ENCODE measurements around the gene ERN1. TPM values are rescaled to one million over a fixed set of nuclear protein-coding genes. Genes with fewer than 3 reads are reported as not detected.

ERN1 gene
- total RNA-seq, 2 experiments from 2014 or later, result 45.3 to 47.7 TPM

DNA sequence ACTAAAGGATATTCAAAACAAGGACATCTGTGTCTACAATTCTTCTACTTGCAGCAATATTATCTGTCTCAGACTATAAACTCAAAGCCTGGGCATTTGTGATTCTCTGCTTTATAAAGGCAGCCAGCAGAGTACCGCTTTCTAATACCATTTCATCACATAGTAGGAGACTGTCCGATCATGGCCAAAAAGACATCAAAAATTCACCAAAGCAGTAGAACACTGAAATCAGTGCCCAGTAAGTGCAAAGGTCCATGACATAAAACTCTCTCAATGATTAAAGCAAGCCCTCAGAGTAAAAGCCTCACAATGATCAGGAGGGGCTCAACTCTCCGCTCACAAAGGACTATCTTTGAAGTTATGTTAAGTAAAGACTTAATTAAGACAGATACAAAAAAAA is 23.0 kb downstream of the ERN1 start:
- intact Hi-C loops (cut with micrococcal nuclease), result no loop called here
- ChIA-PET CTCF (interaction anchor here (0.6 kb wide), 1 partner anchor 43 kb away, joined by 3 read pairs; no protein-coding TSS in a partner anchor), POLR2A (interaction anchor here (0.6 to 1.0 kb wide), 3 partner anchors 14 to 24 kb away, joined by 3 to 5 read pairs (median 3); no protein-coding TSS in a partner anchor)
- peaks cover 13% of the 10 kb centered on the region for H3K36me3 Mint-ChIP-seq
- H3K4me1 Mint-ChIP-seq (ENCODE audit: low read depth), result peaks cover 72% of the 10 kb centered on the region
- H3K27me3 Mint-ChIP-seq, result no peaks in the 10 kb centered on the region
- no peak for DNase-seq
- no peaks in the 10 kb centered on the region for H3K9me3 Mint-ChIP-seq
- no peak overlapping the region for H3K4me3 Mint-ChIP-seq
- H3K27ac Mint-ChIP-seq, result peak overlapping the region; percentile 44

DNA sequence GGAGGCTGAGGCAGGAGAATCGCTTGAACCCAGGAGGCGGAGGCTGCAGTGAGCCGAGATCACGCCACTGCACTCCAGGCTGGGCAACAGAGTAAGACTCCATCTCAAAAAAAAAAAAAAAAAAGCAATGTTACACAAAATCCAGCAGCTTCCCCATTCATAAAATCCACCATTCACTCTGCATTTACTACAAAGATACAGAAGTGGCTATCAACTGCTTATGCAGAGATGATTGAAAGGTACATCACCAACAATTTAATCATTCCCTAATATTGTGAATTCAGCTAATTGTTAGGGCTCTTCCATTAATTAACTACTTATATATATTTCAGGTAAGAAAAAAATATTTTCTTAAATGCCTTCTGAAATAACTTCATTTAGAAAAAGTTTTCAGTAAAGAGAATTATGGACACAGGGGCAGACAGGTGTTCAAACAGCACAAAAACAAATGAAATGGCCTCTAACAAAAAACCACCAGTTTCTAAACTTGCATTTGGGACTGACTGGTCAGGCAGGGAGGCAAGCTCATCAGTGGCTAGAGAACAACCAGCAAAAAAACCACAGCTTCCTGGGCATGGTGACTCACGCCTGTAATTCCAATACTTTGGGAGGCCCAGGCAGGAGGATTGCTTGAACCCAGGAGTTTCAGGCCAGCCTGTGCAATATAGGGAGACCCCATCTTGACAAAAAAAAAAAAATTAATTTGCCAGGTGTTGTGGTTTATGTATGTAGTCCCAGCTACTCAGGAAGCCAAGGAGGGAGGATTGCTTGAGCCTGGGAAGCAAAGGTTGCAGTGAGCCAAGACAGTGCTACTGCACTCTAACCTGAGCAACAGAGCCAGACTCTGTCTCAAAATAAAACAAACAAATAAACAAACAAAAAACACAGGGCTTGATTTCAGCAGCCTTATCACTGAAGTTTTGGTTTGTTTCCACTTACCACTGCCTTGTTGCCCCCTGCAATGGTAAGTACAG is 26.3 kb downstream of the ERN1 start:
- ChIA-PET POLR2A (interaction anchor here (0.7 to 1.3 kb wide), 5 partner anchors 9 to 114 kb away, joined by 3 to 4 read pairs (median 3); no protein-coding TSS in a partner anchor), CTCF (interaction anchor here (1.0 to 1.5 kb wide), 3 partner anchors 43 to 157 kb away, joined by 3 to 5 read pairs (median 4); no protein-coding TSS in a partner anchor)
- H3K27ac Mint-ChIP-seq, result peak overlapping the region; percentile 38
- H3K27me3 Mint-ChIP-seq, result no peaks in the 10 kb centered on the region
- no peaks in the 10 kb centered on the region for H3K9me3 Mint-ChIP-seq
- H3K4me3 Mint-ChIP-seq, result no peak overlapping the region
- DNase-seq, result no peak
- H3K4me1 Mint-ChIP-seq (ENCODE audit: low read depth), result peaks cover 65% of the 10 kb centered on the region
- peaks cover 11% of the 10 kb centered on the region for H3K36me3 Mint-ChIP-seq
- intact Hi-C loops (cut with micrococcal nuclease), result no loop called here

DNA sequence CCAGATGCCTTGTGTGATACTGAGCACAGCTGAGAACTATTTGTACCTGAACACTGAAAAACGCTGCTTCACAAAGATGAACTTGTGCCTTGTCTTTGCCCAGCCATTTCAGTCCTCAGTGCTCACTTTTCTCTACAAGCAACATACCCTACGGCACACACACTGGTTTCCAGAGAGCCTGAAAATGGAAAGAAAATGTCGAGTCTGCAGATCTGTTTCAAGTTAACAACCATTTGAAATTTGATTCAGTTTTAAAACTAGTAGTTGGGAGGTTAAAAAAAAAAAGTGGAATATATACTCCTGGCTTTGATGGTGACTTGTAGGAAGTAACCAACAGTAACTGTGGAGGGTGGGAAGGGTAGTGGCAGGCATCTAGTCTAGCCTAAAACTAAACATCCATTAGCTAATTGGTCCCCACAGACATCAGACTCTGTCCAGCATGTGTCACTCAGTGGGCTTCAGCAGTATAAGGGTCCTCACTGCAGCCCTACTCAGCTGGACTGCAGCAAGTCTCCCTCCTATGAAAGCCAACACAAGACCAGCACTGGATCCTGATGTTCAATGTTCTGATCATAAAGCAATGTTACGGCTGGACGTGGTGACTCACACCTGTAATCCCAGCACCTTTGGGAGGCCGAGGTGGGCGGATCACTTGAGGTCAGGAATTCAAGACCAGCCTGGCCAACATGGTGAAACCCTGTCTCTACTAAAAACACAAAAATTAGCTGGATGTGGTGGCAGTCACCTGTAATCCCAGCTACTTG is 27.1 kb downstream of the ERN1 start:
- POLR2A ChIA-PET, result interaction anchor here (0.9 to 1.3 kb wide), 3 partner anchors 8 to 19 kb away, joined by 3 to 4 read pairs (median 3); no protein-coding TSS in a partner anchor
- CTCF ChIA-PET, result interaction anchor here (1.2 to 1.6 kb wide), 2 partner anchors 31 to 156 kb away, joined by 5 to 6 read pairs; no protein-coding TSS in a partner anchor
- intact Hi-C loops (cut with micrococcal nuclease), result no loop called here
- H3K27me3 Mint-ChIP-seq, result no peaks in the 10 kb centered on the region
- DNase-seq, result no peak
- no peak overlapping the region for H3K4me3 Mint-ChIP-seq
- H3K9me3 Mint-ChIP-seq, result no peaks in the 10 kb centered on the region
- H3K36me3 Mint-ChIP-seq, result peaks cover 15% of the 10 kb centered on the region
- H3K4me1 Mint-ChIP-seq (ENCODE audit: low read depth), result peaks cover 63% of the 10 kb centered on the region
- H3K27ac Mint-ChIP-seq, result peak overlapping the region; percentile 45

DNA sequence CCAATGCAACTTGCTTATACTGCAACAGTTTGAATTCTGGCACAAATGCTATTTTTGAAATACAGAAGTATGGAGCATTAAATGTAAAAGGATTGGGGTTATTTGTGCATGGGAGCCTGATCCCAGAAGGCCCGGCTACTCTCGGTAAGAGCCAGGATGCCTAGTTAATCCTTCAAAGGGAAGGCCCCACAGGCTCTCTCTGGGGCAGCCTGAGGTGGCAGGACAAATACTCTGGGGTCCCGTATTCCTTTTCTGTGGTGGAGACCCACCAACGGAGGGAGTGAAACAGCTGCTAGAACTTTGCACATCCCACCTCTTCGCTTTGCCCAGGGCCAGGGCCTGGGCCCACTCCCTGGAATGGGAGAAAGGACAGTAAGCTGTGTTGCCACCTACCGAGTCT is 30.4 kb downstream of the ERN1 start:
- POLR2A ChIA-PET, result no interaction called here
- Mint-ChIP-seq H3K27me3 (no peaks in the 10 kb centered on the region), H3K36me3 (peaks cover 30% of the 10 kb centered on the region), H3K9me3 (no peaks in the 10 kb centered on the region), H3K4me1 (ENCODE audit: low read depth) (peaks cover 69% of the 10 kb centered on the region), H3K4me3 (no peak overlapping the region), H3K27ac (no peak overlapping the region)
- DNase-seq, result no peak
- CTCF ChIA-PET, result interaction anchor here (1.4 kb wide), 1 partner anchor 34 kb away, joined by 3 read pairs; no protein-coding TSS in a partner anchor
- intact Hi-C loops (cut with micrococcal nuclease), result no loop called here

DNA sequence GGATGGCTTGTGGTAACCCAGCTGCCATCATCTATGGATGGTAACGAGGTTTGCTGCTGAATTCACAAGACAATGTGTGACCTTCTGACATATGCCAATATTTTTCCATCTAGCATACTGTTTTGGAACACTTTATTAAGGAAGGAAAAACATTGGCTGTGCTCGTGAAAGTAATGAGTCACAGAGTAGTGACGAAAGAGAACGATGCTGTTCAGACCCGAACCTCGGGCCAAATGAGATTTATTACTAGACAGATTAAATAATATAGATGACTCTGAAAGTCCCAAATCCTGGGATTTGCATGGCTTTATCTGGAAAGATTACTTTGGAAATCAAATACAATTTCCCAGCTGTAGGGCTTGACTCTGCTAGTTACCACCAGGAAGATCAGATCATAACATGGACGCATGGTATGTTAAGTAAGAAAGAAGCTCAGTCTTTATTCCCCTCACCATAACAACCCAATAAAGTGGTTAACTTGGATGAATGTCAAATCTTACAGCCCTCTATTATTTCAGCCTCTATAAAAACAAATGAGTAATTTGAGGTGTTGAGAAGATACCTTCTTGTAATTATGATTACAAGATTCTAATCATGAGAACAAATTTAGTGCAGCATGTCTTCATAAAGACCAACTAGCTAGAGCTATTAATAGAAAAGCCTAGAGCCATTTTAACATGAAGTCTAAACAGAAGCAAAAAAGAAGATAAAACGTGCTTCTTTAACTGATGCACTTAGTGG is 32.6 kb downstream of the ERN1 start:
- H3K4me3 Mint-ChIP-seq, result no peak overlapping the region
- peaks cover 74% of the 10 kb centered on the region for H3K4me1 Mint-ChIP-seq (ENCODE audit: low read depth)
- ChIA-PET CTCF (interaction anchor here (0.6 to 0.7 kb wide), 3 partner anchors 9 to 36 kb away, joined by 3 to 4 read pairs (median 4); no protein-coding TSS in a partner anchor), POLR2A (no interaction called here)
- peak overlapping the region; percentile 13 for H3K27ac Mint-ChIP-seq
- intact Hi-C loops (cut with micrococcal nuclease), result no loop called here
- no peaks in the 10 kb centered on the region for H3K27me3 Mint-ChIP-seq
- no peaks in the 10 kb centered on the region for H3K9me3 Mint-ChIP-seq
- H3K36me3 Mint-ChIP-seq, result peaks cover 32% of the 10 kb centered on the region
- no peak for DNase-seq

DNA sequence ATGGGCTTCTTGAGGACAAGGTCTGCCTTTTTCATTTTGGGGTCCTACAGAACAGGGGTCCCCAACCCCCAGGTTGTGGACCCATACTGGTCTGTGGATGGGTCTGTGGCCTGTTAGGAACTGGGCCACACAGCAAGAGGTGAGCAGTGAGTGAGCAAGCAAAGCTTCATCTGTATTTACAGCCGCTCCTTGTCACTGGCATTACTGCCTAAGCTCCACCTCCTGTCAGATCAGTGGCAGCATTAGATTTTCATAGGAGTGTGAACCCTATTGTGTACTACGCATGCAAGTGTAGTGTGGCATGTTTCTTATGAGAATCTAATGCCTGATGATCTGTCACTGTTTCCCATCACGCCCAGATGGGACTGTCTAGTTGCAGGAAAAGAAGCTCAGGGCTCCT is 33.9 kb downstream of the ERN1 start:
- DNase-seq, result no peak
- Mint-ChIP-seq H3K9me3 (no peaks in the 10 kb centered on the region), H3K4me1 (ENCODE audit: low read depth) (peaks cover 79% of the 10 kb centered on the region), H3K36me3 (peaks cover 36% of the 10 kb centered on the region), H3K27me3 (no peaks in the 10 kb centered on the region), H3K27ac (peak overlapping the region; percentile 63), H3K4me3 (no peak overlapping the region)
- intact Hi-C loops (cut with micrococcal nuclease), result no loop called here
- ChIA-PET POLR2A (interaction anchor here (1.2 to 1.5 kb wide), 2 partner anchors 25 to 35 kb away, joined by 3 to 5 read pairs; partner anchors contain the start of gene ERN1), CTCF (interaction anchor here (1.1 to 1.8 kb wide), 2 partner anchors 12 to 38 kb away, joined by 4 to 5 read pairs; no protein-coding TSS in a partner anchor)

DNA sequence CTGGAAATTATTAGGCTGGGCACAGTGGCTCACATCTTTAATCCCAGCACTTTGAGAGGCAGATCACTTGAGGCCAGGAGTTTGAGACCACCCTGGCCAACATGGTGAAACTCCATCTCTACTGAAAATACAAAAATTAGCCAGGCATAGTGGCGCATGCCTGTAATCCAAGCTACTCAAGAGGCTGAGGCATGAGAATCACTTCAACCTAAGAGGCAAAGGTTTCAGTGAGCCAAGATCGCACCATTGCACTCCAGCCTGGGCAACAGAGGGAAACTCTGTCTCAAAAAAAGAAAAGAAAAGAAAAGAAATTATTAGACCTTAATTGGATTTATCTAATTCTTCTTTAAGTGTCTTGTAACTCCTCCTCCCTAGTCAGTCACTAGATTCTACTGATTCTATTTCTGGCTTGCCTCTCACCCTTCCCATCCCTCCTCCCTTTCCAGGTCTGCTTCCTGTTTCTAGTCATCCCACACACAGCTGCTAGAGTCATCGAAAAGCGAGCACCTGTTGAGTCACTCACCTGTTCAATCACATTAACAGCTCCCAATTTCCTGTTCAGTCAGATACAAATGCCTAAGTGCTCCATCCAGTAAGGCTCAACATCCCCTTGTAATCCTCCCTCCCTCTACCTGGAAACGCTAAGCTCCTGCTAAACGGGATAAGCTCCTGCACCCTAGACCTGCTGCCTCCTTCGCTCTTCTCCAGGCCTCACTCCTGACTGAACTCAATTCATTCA is 34.6 kb downstream of the ERN1 start:
- peaks cover 34% of the 10 kb centered on the region for H3K36me3 Mint-ChIP-seq
- no peak overlapping the region for H3K4me3 Mint-ChIP-seq

DNA sequence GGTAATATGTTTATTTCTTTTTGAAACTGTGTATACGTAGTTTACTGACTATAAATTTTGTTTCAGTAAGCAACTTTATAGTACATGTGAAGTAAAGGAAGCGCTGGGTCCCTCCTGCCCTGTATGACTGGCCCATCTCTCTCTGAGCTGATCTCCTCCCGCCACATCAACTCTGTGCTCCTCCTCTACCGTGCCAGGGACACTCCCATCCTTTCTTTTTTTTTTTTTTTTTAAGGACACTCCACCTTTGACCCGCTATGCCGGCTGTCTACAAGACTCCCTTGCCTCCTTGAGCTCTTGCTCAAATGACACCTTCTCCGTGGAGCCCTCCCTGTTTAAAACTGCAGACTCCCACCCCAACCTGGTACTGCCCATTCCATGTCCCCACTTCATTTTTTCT is 35.5 kb downstream of the ERN1 start:
- DNase-seq, result no peak
- peak overlapping the region; percentile 38 for H3K27ac Mint-ChIP-seq
- ChIA-PET CTCF (interaction anchor here (1.7 to 1.8 kb wide), 2 partner anchors 11 to 31 kb away, joined by 4 to 5 read pairs; no protein-coding TSS in a partner anchor), POLR2A (interaction anchor here (1.2 kb wide), 2 partner anchors 9 to 12 kb away, joined by 3 read pairs; no protein-coding TSS in a partner anchor)
- H3K27me3 Mint-ChIP-seq, result no peaks in the 10 kb centered on the region
- no peak overlapping the region for H3K4me3 Mint-ChIP-seq
- H3K36me3 Mint-ChIP-seq, result peaks cover 35% of the 10 kb centered on the region
- intact Hi-C loops (cut with micrococcal nuclease), result no loop called here
- peaks cover 87% of the 10 kb centered on the region for H3K4me1 Mint-ChIP-seq (ENCODE audit: low read depth)
- no peaks in the 10 kb centered on the region for H3K9me3 Mint-ChIP-seq

More for the DNA sequence above, 34.6 kb downstream of the ERN1 start:
- peak overlapping the region; percentile 63 for H3K27ac Mint-ChIP-seq
- DNase-seq, result peak; percentile 51
- no peaks in the 10 kb centered on the region for H3K9me3 Mint-ChIP-seq
- H3K27me3 Mint-ChIP-seq, result no peaks in the 10 kb centered on the region
- CTCF ChIA-PET, result interaction anchor here (1.1 to 1.8 kb wide), 3 partner anchors 12 to 38 kb away, joined by 4 to 5 read pairs (median 5); no protein-coding TSS in a partner anchor
- H3K4me1 Mint-ChIP-seq (ENCODE audit: low read depth), result peaks cover 83% of the 10 kb centered on the region
- POLR2A ChIA-PET, result interaction anchor here (1.2 to 1.5 kb wide), 4 partner anchors 8 to 35 kb away, joined by 3 to 5 read pairs (median 3); partner anchors contain the start of gene ERN1
- intact Hi-C loops (cut with micrococcal nuclease), result loop anchor here (1.0 kb wide), 2 partner anchors 25 to 32 kb away; no protein-coding TSS in a partner anchor

DNA sequence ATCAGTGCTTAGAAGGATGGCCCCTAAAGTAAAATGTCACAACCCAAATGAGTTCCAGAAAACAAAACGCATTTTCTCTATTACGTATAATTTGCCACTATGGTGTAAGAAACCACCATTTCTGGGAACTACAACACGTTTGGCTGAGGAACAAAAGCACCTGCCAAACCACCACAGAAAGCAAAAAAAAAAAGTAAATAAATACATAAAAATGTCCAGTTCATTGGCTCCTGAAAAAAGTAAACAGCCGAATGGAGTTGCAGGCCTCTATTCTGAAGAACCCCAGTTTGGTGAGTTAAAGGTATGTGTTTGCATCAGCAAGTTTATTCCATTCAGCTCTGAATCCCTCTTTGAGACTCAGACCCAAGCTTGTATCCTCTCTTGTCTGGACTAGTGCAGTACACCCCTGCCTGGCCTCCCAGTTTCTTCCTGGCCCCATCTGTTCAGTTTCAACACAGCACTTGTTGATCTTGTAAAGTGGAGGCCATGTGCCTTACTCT is 36.9 kb downstream of the ERN1 start:
- Mint-ChIP-seq H3K27me3 (no peaks in the 10 kb centered on the region), H3K4me3 (no peak overlapping the region), H3K9me3 (no peaks in the 10 kb centered on the region), H3K36me3 (peaks cover 38% of the 10 kb centered on the region), H3K27ac (peak overlapping the region; percentile 95), H3K4me1 (ENCODE audit: low read depth) (peaks cover 92% of the 10 kb centered on the region)
- intact Hi-C loops (cut with micrococcal nuclease), result no loop called here
- ChIA-PET POLR2A (interaction anchor here (0.8 to 1.5 kb wide), 8 partner anchors 9 to 42 kb away, joined by 3 to 5 read pairs (median 4); no protein-coding TSS in a partner anchor), CTCF (interaction anchor here (0.8 to 1.2 kb wide), 7 partner anchors 22 to 147 kb away, joined by 3 to 5 read pairs (median 3); no protein-coding TSS in a partner anchor)
- DNase-seq, result no peak

DNA sequence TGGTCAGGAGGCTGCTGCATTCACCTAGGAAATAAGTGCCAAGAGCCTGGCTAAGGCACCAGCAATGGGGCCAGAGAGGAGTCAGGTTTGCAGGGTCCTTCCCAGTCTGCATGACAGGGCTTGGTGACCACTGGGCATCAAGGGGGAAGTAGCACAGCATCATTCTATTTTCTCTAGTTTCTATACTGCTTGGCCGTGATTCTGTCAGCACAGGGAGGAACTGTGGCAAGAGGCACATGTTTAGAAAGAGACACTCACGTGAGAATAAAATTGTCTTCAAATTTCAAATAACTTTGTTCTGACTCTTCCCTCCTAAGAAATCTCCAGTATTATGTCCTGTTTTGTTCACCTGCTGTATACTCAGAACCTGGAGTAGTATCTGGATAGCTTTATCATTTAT is 37.8 kb downstream of the ERN1 start:
- H3K36me3 Mint-ChIP-seq, result peaks cover 36% of the 10 kb centered on the region
- ChIA-PET CTCF (interaction anchor here (0.6 to 1.2 kb wide), 5 partner anchors 10 to 75 kb away, joined by 3 to 4 read pairs (median 3); no protein-coding TSS in a partner anchor), POLR2A (interaction anchor here (1.0 to 1.5 kb wide), 5 partner anchors 8 to 31 kb away, joined by 3 to 5 read pairs (median 3); no protein-coding TSS in a partner anchor)
- DNase-seq, result no peak
- H3K27ac Mint-ChIP-seq, result peak overlapping the region; percentile 95
- no peaks in the 10 kb centered on the region for H3K9me3 Mint-ChIP-seq
- no peak overlapping the region for H3K4me3 Mint-ChIP-seq
- intact Hi-C loops (cut with micrococcal nuclease), result no loop called here
- peaks cover 94% of the 10 kb centered on the region for H3K4me1 Mint-ChIP-seq (ENCODE audit: low read depth)
- no peaks in the 10 kb centered on the region for H3K27me3 Mint-ChIP-seq
